T-cell (primary cell): ENCODE measurements around the gene SPTBN1. TPM values are rescaled to one million over a fixed set of nuclear protein-coding genes. Genes with fewer than 3 reads are reported as not detected.

Source experiments
- ATAC-seq, 4 experiments: fragments of 200-7000 bp in 3 of 4; fragments of 150-1000 bp in 1 of 4; cut with Tn5 transposase; replicated peaks in 1 of 4; 1 replicate in 3 of 4; 2 replicates in 1 of 4; pipeline ENCODE4 v1.10.0; 2021; ENCODE audit warnings: moderate library complexity in 3 of 4, mild to moderate bottlenecking in 2 of 4, moderate number of reproducible peaks in 1 of 4
- CTCF ChIA-PET, 2 donors: fragments of 300-600 bp; sonication (Branson Sonifier 250); formaldehyde crosslinking; loops; one replicate each; lab custom pipeline; 2022; ENCODE audit warnings: antibody characterized with exemption in 2 of 2; lab: Charles Lee
- POLR2A ChIA-PET, 2 donors: fragments of 300-600 bp; sonication (Branson Sonifier 250); formaldehyde crosslinking; loops; one replicate each; lab custom pipeline; 2022; ENCODE audit warnings: antibody characterized with exemption in 2 of 2; lab: Charles Lee
- DNase-seq, 35 experiments: peaks; one replicate each; pipeline versions ENCODE4 v3.0.0 to v3.0.0-alpha.2; 2013 to 2023
- H3K27ac ChIP-seq: one replicate; pipeline ENCODE4 v1.5.1; 2013; ENCODE audit warnings: low read length
- H3K27me3 ChIP-seq, 2 experiments: replicated peaks in 1 of 2; 1 replicate in 1 of 2; 2 replicates in 1 of 2; pipeline versions ENCODE4 v1.6.1 to v1.7.0; 2013; ENCODE audit warnings: low read length in 1 of 2, mixed read lengths in 1 of 2; ENCODE audit not compliant: control insufficient read depth in 2 of 2, insufficient read depth in 2 of 2; ENCODE audit errors: extremely low read depth in 1 of 2
- H3K36me3 ChIP-seq, 2 donors: 1 replicate in 1 of 2; 2 replicates in 1 of 2; pipeline versions ENCODE4 v1.6.1 to v1.7.0; 2013; ENCODE audit warnings: low read length in 1 of 2; ENCODE audit not compliant: control insufficient read depth in 2 of 2, insufficient read depth in 1 of 2; ENCODE audit errors: extremely low read depth in 1 of 2
- H3K4me1 ChIP-seq, 2 experiments: 1 replicate in 1 of 2; 2 replicates in 1 of 2; pipeline versions ENCODE4 v1.6.1 to v1.7.0; 2013; ENCODE audit warnings: low read length in 2 of 2, mixed read lengths in 1 of 2; ENCODE audit not compliant: insufficient read depth in 2 of 2, control insufficient read depth in 1 of 2; ENCODE audit errors: extremely low read depth in 1 of 2
- H3K4me3 ChIP-seq, 2 donors: 1 replicate in 1 of 2; 2 replicates in 1 of 2; pipeline versions ENCODE4 v1.5.1 to v1.7.0; 2013; ENCODE audit warnings: mild to moderate bottlenecking in 2 of 2, low read length in 1 of 2, moderate library complexity in 1 of 2; ENCODE audit not compliant: control insufficient read depth in 1 of 2; ENCODE audit errors: extremely low read depth in 1 of 2
- H3K9me3 ChIP-seq: 2 replicates; pipeline ENCODE4 v1.7.0; 2013
- H3K27ac Mint-ChIP-seq, 2 donors: one replicate each; pipeline ENCODE4 v1.8.0; 2020 to 2021; ENCODE audit warnings: mild to moderate bottlenecking in 2 of 2, mixed read lengths in 2 of 2
- H3K27me3 Mint-ChIP-seq, 2 donors: one replicate each; pipeline ENCODE4 v1.8.0; 2021 to 2022; ENCODE audit warnings: mixed read lengths in 2 of 2
- H3K36me3 Mint-ChIP-seq: one replicate; pipeline ENCODE4 v1.8.0; 2021; ENCODE audit warnings: mixed read lengths
- H3K4me1 Mint-ChIP-seq, 3 donors: one replicate each; pipeline ENCODE4 v1.8.0; 2020 to 2022; ENCODE audit warnings: mixed read lengths in 3 of 3, mild to moderate bottlenecking in 1 of 3
- H3K4me3 Mint-ChIP-seq, 3 donors: one replicate each; pipeline ENCODE4 v1.8.0; 2020 to 2022; ENCODE audit warnings: mild to moderate bottlenecking in 3 of 3, mixed read lengths in 3 of 3, moderate library complexity in 3 of 3
- H3K9me3 Mint-ChIP-seq, 3 donors: one replicate each; pipeline ENCODE4 v1.8.0; 2020 to 2022; ENCODE audit warnings: mixed read lengths in 3 of 3
- WGBS: methylation state at CpG from one replicate; pipeline ENCODE4 v1.1.5; 2013; ENCODE audit warnings: missing lambda C conversion rate; ENCODE audit not compliant: insufficient coverage; 5-methylcytosine and 5-hydroxymethylcytosine counted together
- total RNA-seq, 35 experiments: library from RNA in 6 of 35; stranded (reverse) in 6 of 35; fragments of 120-200 nt in 1 of 35; gene quantifications; one replicate each; pipeline versions ENCODE4 v1.2.1 to v1.2.4 and lab custom pipeline; 2013 to 2026

Gene SPTBN1
- total RNA-seq, 5 donors from 2014 or later (not counting 1 experiment from before 2014, with no cell fraction given): 129 to 222 (median 139) TPM

GRCh38 chr2:54611830-54612545, 155.9 kb downstream of the SPTBN1 start:
- H3K9me3 Mint-ChIP-seq: no peaks in the 10 kb centered on the region
- Histone ChIP-seq H3K36me3 (peaks cover 6 to 38% of the 10 kb centered on the region in 2 donors), H3K4me1 (peaks cover 2 to 7% of the 10 kb centered on the region in 2 experiments), H3K4me3 (no peak overlapping the region), H3K9me3 (no peaks in the 10 kb centered on the region), H3K27me3 (no peaks in the 10 kb centered on the region), H3K27ac (no peak overlapping the region)
- peaks cover 52 to 65% (median 54%) of the 10 kb centered on the region in 3 donors for H3K4me1 Mint-ChIP-seq
- no peak for ATAC-seq
- DNase-seq: no peak
- H3K36me3 Mint-ChIP-seq: peaks cover 39% of the 10 kb centered on the region
- no peaks in the 10 kb centered on the region for H3K27me3 Mint-ChIP-seq
- H3K4me3 Mint-ChIP-seq: no peak overlapping the region
- H3K27ac Mint-ChIP-seq: no peak overlapping the region
- POLR2A ChIA-PET: interaction anchor here in 1 of 2 donors (0.7 kb wide), 1 partner anchor 955 kb away, joined by 4 read pairs; no protein-coding TSS in a partner anchor
- CTCF ChIA-PET: interaction anchor here (0.6 to 1.1 kb wide), 4 partner anchors 11 to 99 kb away, joined by 3 to 4 read pairs (median 4); no protein-coding TSS in a partner anchor
- 91% methylated on average over 10 of the region's 14 CpGs for WGBS

- ATAC-seq (no peak), DNase-seq (no peak)
- WGBS: no CpG with 5 or more reads among the region's 2 CpGs
- H3K4me3 ChIP-seq: no peak overlapping the region
- ChIA-PET CTCF (no interaction called here), POLR2A (interaction anchor here in 1 of 2 donors (0.6 kb wide), 1 partner anchor 98 kb away, joined by 3 read pairs; no protein-coding TSS in a partner anchor)
- no peak overlapping the region for H3K4me3 Mint-ChIP-seq
- H3K27me3 ChIP-seq: no peaks in the 10 kb centered on the region
- peaks cover 51% of the 10 kb centered on the region for H3K36me3 Mint-ChIP-seq
- no peaks in the 10 kb centered on the region for H3K9me3 ChIP-seq
- peak overlapping the region; percentile 11 to 65 for H3K27ac Mint-ChIP-seq
- H3K27ac ChIP-seq: no peak overlapping the region
- no peaks in the 10 kb centered on the region for H3K27me3 Mint-ChIP-seq
- H3K4me1 ChIP-seq: peaks cover 4 to 5% of the 10 kb centered on the region in 2 experiments
- H3K4me1 Mint-ChIP-seq: peaks cover 53 to 70% (median 58%) of the 10 kb centered on the region in 3 donors
- H3K9me3 Mint-ChIP-seq: no peaks in the 10 kb centered on the region
- peaks cover 6 to 48% of the 10 kb centered on the region in 2 donors for H3K36me3 ChIP-seq
These were observed 157.3 kb downstream of the SPTBN1 start for GRCh38 chr2:54613386-54613785.

- Mint-ChIP-seq H3K27ac (peak overlapping the region; percentile 61 to 65), H3K9me3 (no peaks in the 10 kb centered on the region), H3K4me3 (no peak overlapping the region), H3K27me3 (no peaks in the 10 kb centered on the region), H3K4me1 (peaks cover 53 to 72% (median 60%) of the 10 kb centered on the region in 3 donors), H3K36me3 (peaks cover 55% of the 10 kb centered on the region)
- CTCF ChIA-PET: no interaction called here
- 60% methylated on average over 3 of the region's 6 CpGs for WGBS
- Histone ChIP-seq H3K36me3 (peaks cover 6 to 51% of the 10 kb centered on the region in 2 donors), H3K4me1 (peaks cover 7 to 9% of the 10 kb centered on the region in 2 experiments), H3K27me3 (no peaks in the 10 kb centered on the region), H3K27ac (no peak overlapping the region), H3K9me3 (no peaks in the 10 kb centered on the region), H3K4me3 (no peak overlapping the region)
- no peak for ATAC-seq
- no peak for DNase-seq
- POLR2A ChIA-PET: interaction anchor here in 1 of 2 donors (0.6 kb wide), 1 partner anchor 98 kb away, joined by 3 read pairs; no protein-coding TSS in a partner anchor
These were observed 157.7 kb downstream of the SPTBN1 start for GRCh38 chr2:54613794-54614257.

- Histone ChIP-seq H3K27ac (no peak overlapping the region), H3K27me3 (no peaks in the 10 kb centered on the region), H3K36me3 (peaks cover 6 to 54% of the 10 kb centered on the region in 2 donors), H3K9me3 (no peaks in the 10 kb centered on the region), H3K4me1 (peaks cover 7 to 15% of the 10 kb centered on the region in 2 experiments), H3K4me3 (no peak overlapping the region)
- Mint-ChIP-seq H3K4me3 (no peak overlapping the region), H3K27ac (peak overlapping the region in 1 of 2 donors; percentile 44), H3K4me1 (peaks cover 51 to 70% (median 60%) of the 10 kb centered on the region in 3 donors), H3K27me3 (no peaks in the 10 kb centered on the region), H3K36me3 (peaks cover 63% of the 10 kb centered on the region), H3K9me3 (no peaks in the 10 kb centered on the region)
- DNase-seq (no peak), ATAC-seq (no peak)
- ChIA-PET CTCF (interaction anchor here (0.6 to 1.1 kb wide), 3 partner anchors 14 to 56 kb away, joined by 3 read pairs; no protein-coding TSS in a partner anchor), POLR2A (interaction anchor here (0.5 to 0.7 kb wide), 3 partner anchors 592 to 986 kb away, joined by 3 to 5 read pairs (median 3); no protein-coding TSS in a partner anchor)
These were observed 158.7 kb downstream of the SPTBN1 start for GRCh38 chr2:54614819-54615218.

GRCh38 chr2:54615832-54616534, 159.9 kb downstream of the SPTBN1 start:
- Mint-ChIP-seq H3K36me3 (peaks cover 72% of the 10 kb centered on the region), H3K27me3 (no peaks in the 10 kb centered on the region), H3K4me1 (peaks cover 52 to 67% (median 61%) of the 10 kb centered on the region in 3 donors), H3K9me3 (no peaks in the 10 kb centered on the region), H3K27ac (peak overlapping the region in 1 of 2 donors; percentile 44), H3K4me3 (no peak overlapping the region)
- H3K4me1 ChIP-seq: peaks cover 10 to 15% of the 10 kb centered on the region in 2 experiments
- WGBS: 100% methylated on average over 2 of the region's 5 CpGs
- no peak overlapping the region for H3K4me3 ChIP-seq
- H3K27ac ChIP-seq: no peak overlapping the region
- POLR2A ChIA-PET: interaction anchor here in 1 of 2 donors (0.5 kb wide), 1 partner anchor 644 kb away, joined by 9 read pairs; no protein-coding TSS in a partner anchor
- no peak for ATAC-seq
- no peaks in the 10 kb centered on the region for H3K27me3 ChIP-seq
- no peak for DNase-seq
- no peaks in the 10 kb centered on the region for H3K9me3 ChIP-seq
- H3K36me3 ChIP-seq: peaks cover 6 to 57% of the 10 kb centered on the region in 2 donors
- CTCF ChIA-PET: interaction anchor here (0.6 to 1.1 kb wide), 4 partner anchors 11 to 509 kb away, joined by 3 read pairs; no protein-coding TSS in a partner anchor

GRCh38 chr2:54617409-54617808, 161.3 kb downstream of the SPTBN1 start:
- Mint-ChIP-seq H3K27ac (no peak overlapping the region), H3K27me3 (no peaks in the 10 kb centered on the region), H3K4me3 (no peak overlapping the region), H3K4me1 (peaks cover 49 to 55% (median 52%) of the 10 kb centered on the region in 3 donors), H3K36me3 (peaks cover 78% of the 10 kb centered on the region), H3K9me3 (no peaks in the 10 kb centered on the region)
- H3K27ac ChIP-seq: no peak overlapping the region
- H3K27me3 ChIP-seq: no peaks in the 10 kb centered on the region
- H3K4me3 ChIP-seq: no peak overlapping the region
- no CpG with 5 or more reads among the region's 7 CpGs for WGBS
- peaks cover 10 to 15% of the 10 kb centered on the region in 2 experiments for H3K4me1 ChIP-seq
- DNase-seq (no peak), ATAC-seq (no peak)
- POLR2A ChIA-PET: no interaction called here
- H3K36me3 ChIP-seq: peaks cover 6 to 69% of the 10 kb centered on the region in 2 donors
- H3K9me3 ChIP-seq: no peaks in the 10 kb centered on the region
- CTCF ChIA-PET: interaction anchor here in 1 of 2 donors (1.0 kb wide), 1 partner anchor 25 kb away, joined by 3 read pairs; no protein-coding TSS in a partner anchor
